ENCODE results near the gene SPATA21. TPM values are rescaled to one million over a fixed set of nuclear protein-coding genes. Genes with fewer than 3 reads are reported as not detected.

Gene SPATA21
- total RNA-seq, 2 experiments from 2014 or later: not detected

- POLR2A ChIA-PET: interaction anchor here (0.6 to 1.2 kb wide), 2 partner anchors 62 to 841 kb away, joined by 3 read pairs; no protein-coding TSS in a partner anchor
- CTCF ChIA-PET: interaction anchor here (1.2 kb wide), 1 partner anchor 69 kb away, joined by 4 read pairs; the partner anchor contains the start of gene NECAP2
- H3K4me1 Mint-ChIP-seq (ENCODE audit: low read depth): peaks cover 65% of the 10 kb centered on the region
- H3K4me3 Mint-ChIP-seq: peak overlapping the region; percentile 60
- no peaks in the 10 kb centered on the region for H3K27me3 Mint-ChIP-seq
- intact Hi-C loops (cut with micrococcal nuclease): no loop called here
- H3K27ac Mint-ChIP-seq: peak overlapping the region; percentile 89
- TF ChIP-seq CTCF (IDR thresholded peaks at IDR 0.05): no peak
- peak; percentile 4 for ATAC-seq
- DNase-seq: peak; percentile 29
- H3K36me3 Mint-ChIP-seq (ENCODE audit: low read depth): peaks cover 51% of the 10 kb centered on the region
- no peaks in the 10 kb centered on the region for H3K9me3 Mint-ChIP-seq
These were observed 65.5 kb downstream of the SPATA21 start for GRCh38 chr1:16371725-16372124.

GRCh38 chr1:16369821-16370220, 67.4 kb downstream of the SPATA21 start:
- ATAC-seq (no peak), DNase-seq (no peak)
- H3K27ac Mint-ChIP-seq: no peak overlapping the region
- intact Hi-C loops (cut with micrococcal nuclease): loop anchor here (10.0 kb wide), 2 partner anchors 125 to 295 kb away; partner anchors contain the start of gene FAM131C
- peak overlapping the region; percentile 98 for H3K4me3 Mint-ChIP-seq
- no peak for TF ChIP-seq CTCF (IDR thresholded peaks at IDR 0.05)
- peaks cover 45% of the 10 kb centered on the region for H3K36me3 Mint-ChIP-seq (ENCODE audit: low read depth)
- H3K27me3 Mint-ChIP-seq: no peaks in the 10 kb centered on the region
- H3K4me1 Mint-ChIP-seq (ENCODE audit: low read depth): peaks cover 51% of the 10 kb centered on the region
- POLR2A ChIA-PET: interaction anchor here (0.6 to 1.2 kb wide), 2 partner anchors 15 to 54 kb away, joined by 3 to 4 read pairs; no protein-coding TSS in a partner anchor
- no peaks in the 10 kb centered on the region for H3K9me3 Mint-ChIP-seq
- CTCF ChIA-PET: no interaction called here

- DNase-seq: peak; percentile 36
- H3K9me3 Mint-ChIP-seq: no peaks in the 10 kb centered on the region
- no peaks in the 10 kb centered on the region for H3K27me3 Mint-ChIP-seq
These were observed 69.0 kb downstream of the SPATA21 start for GRCh38 chr1:16367968-16368890.

GRCh38 chr1:16367258-16367967, 69.8 kb downstream of the SPATA21 start:
- Mint-ChIP-seq H3K4me1 (ENCODE audit: low read depth) (peaks cover 41% of the 10 kb centered on the region), H3K36me3 (ENCODE audit: low read depth) (peaks cover 30% of the 10 kb centered on the region), H3K27me3 (no peaks in the 10 kb centered on the region), H3K9me3 (no peaks in the 10 kb centered on the region), H3K27ac (peak overlapping the region; percentile 100), H3K4me3 (peak overlapping the region; percentile 98)
- ChIA-PET CTCF (interaction anchor here (0.8 to 2.3 kb wide), 3 partner anchors 11 to 53 kb away, joined by 4 to 11 read pairs (median 5); partner anchors contain the start of gene FBXO42), POLR2A (interaction anchor here (0.6 to 2.5 kb wide), 8 partner anchors 9 to 401 kb away, joined by 3 to 13 read pairs (median 6); partner anchors contain the start of genes FBXO42 and NECAP2)
- no peak for TF ChIP-seq CTCF (IDR thresholded peaks at IDR 0.05)
- ATAC-seq (peak; percentile 69), DNase-seq (peak; percentile 92)
- intact Hi-C loops (cut with micrococcal nuclease): loop anchor here (10.0 kb wide), 2 partner anchors 123 to 293 kb away; partner anchors contain the start of gene FAM131C

More at GRCh38 chr1:16367968-16368890, 69.0 kb downstream of the SPATA21 start:
- peak overlapping the region; percentile 100 for H3K27ac Mint-ChIP-seq
- ATAC-seq: no peak
- intact Hi-C loops (cut with micrococcal nuclease): loop anchor here (10.0 kb wide), 2 partner anchors 123 to 293 kb away; partner anchors contain the start of gene FAM131C
- POLR2A ChIA-PET: interaction anchor here (0.6 to 2.5 kb wide), 11 partner anchors 8 to 402 kb away, joined by 3 to 13 read pairs (median 3); partner anchors contain the start of genes FBXO42 and NECAP2
- peaks cover 45% of the 10 kb centered on the region for H3K4me1 Mint-ChIP-seq (ENCODE audit: low read depth)
- H3K4me3 Mint-ChIP-seq: peak overlapping the region; percentile 98
- no peak for TF ChIP-seq CTCF (IDR thresholded peaks at IDR 0.05)
- peaks cover 36% of the 10 kb centered on the region for H3K36me3 Mint-ChIP-seq (ENCODE audit: low read depth)
- CTCF ChIA-PET: interaction anchor here (0.8 to 2.3 kb wide), 5 partner anchors 10 to 72 kb away, joined by 4 to 11 read pairs (median 5); partner anchors contain the start of genes FBXO42 and NECAP2
